ENCODE results near the gene CAPN3.

GRCh38 chr15:42449770-42450424, 90.6 kb downstream of the CAPN3 start:
- TF ChIP-seq CTCF (IDR thresholded peaks at IDR 0.05), result no peak
- TF ChIP-seq POLR2AphosphoS5 (IDR thresholded peaks at IDR 0.05), result no peak
- no peak for TF ChIP-seq EP300 (IDR thresholded peaks at IDR 0.05)
- no peak for TF ChIP-seq POLR2A (IDR thresholded peaks at IDR 0.05; ENCODE audit: low read depth)

Measured in esophagus muscularis mucosa (tissue), 4 donors.